Dedifferentiated amniotic fluid mesenchymal stem cell (primary cell): ENCODE measurements around the gene C16orf78.
"Not testable (repeated sequence)": the region's sequence is repeated elsewhere in the genome, so short reads cannot be mapped to it uniquely, and the experiment has no call there.

Experiments
- DNase-seq: peaks from one replicate; pipeline ENCODE4 v3.0.0-alpha.2; 2016; ENCODE audit errors: extremely low spot score

C16orf78 gene

GRCh38 chr16:49349446-49350168 lies 24.0 kb upstream of the C16orf78 start:
- DNase-seq = no peak

GRCh38 chr16:49350265-49351095 lies 23.1 kb upstream of the C16orf78 start:
- peak; percentile 39 for DNase-seq

GRCh38 chr16:49351096-49351487 lies 22.5 kb upstream of the C16orf78 start:
- no peak for DNase-seq

GRCh38 chr16:49352892-49353291 lies 20.7 kb upstream of the C16orf78 start:
- DNase-seq = no peak

GRCh38 chr16:49353680-49354079 lies 19.9 kb upstream of the C16orf78 start:
- DNase-seq = no peak

GRCh38 chr16:49354101-49354500 lies 19.5 kb upstream of the C16orf78 start:
- DNase-seq = no peak

- no peak for DNase-seq
Measured at GRCh38 chr16:49354991-49355390, 18.6 kb upstream of the C16orf78 start.

- DNase-seq = no peak
Measured at GRCh38 chr16:49355933-49356665, 17.5 kb upstream of the C16orf78 start.

GRCh38 chr16:49356728-49357488 lies 16.7 kb upstream of the C16orf78 start:
- no peak for DNase-seq

GRCh38 chr16:49359591-49359990 lies 14.0 kb upstream of the C16orf78 start:
- DNase-seq = no peak

GRCh38 chr16:49361731-49362130 lies 11.9 kb upstream of the C16orf78 start:
- not testable (repeated sequence) for DNase-seq

- no peak for DNase-seq
Measured at GRCh38 chr16:49362230-49362629, 11.4 kb upstream of the C16orf78 start.

GRCh38 chr16:49365711-49366509 lies 7.7 kb upstream of the C16orf78 start:
- no peak for DNase-seq

GRCh38 chr16:49366669-49367068 lies 6.9 kb upstream of the C16orf78 start:
- DNase-seq = no peak

- no peak for DNase-seq
Measured at GRCh38 chr16:49369651-49370611, 3.7 kb upstream of the C16orf78 start.

GRCh38 chr16:49376206-49376605 lies 2.6 kb downstream of the C16orf78 start:
- no peak for DNase-seq

- DNase-seq = no peak
Measured at GRCh38 chr16:49377196-49377755, 3.7 kb downstream of the C16orf78 start.

- DNase-seq = no peak
Measured at GRCh38 chr16:49378238-49378637, 4.6 kb downstream of the C16orf78 start.

- DNase-seq = no peak
Measured at GRCh38 chr16:49378816-49379215, 5.2 kb downstream of the C16orf78 start.
